H9 (cell line): ENCODE data around the gene COMMD10. TPM values are rescaled to one million over a fixed set of nuclear protein-coding genes. Genes with fewer than 3 reads are reported as not detected.

ENCODE experiments used
- DNase-seq: peaks from one replicate; pipeline ENCODE4 v3.0.0-alpha.2; 2017
- H2AFZ ChIP-seq: one replicate; pipeline ENCODE4 v1.6.1; 2013; ENCODE audit warnings: mild to moderate bottlenecking, low read length, control low read depth, moderate library complexity
- H2AK5ac ChIP-seq: 2 replicates; pipeline ENCODE4 v1.6.1; 2013; ENCODE audit warnings: low read length, control low read depth, mixed read lengths; ENCODE audit not compliant: insufficient read length
- H2BK120ac ChIP-seq: one replicate; pipeline ENCODE4 v1.6.1; 2013; ENCODE audit warnings: low read depth, mild to moderate bottlenecking, low read length, control low read depth, inconsistent platforms; ENCODE audit not compliant: poor library complexity, severe bottlenecking
- H2BK12ac ChIP-seq: 2 replicates; pipeline ENCODE4 v1.6.1; 2013; ENCODE audit warnings: low read length, control low read depth, mixed read lengths, low read depth; ENCODE audit not compliant: insufficient read length
- H2BK15ac ChIP-seq: 2 replicates; pipeline ENCODE4 v1.6.1; 2013; ENCODE audit warnings: low read depth, low read length, control low read depth
- H2BK20ac ChIP-seq: one replicate; pipeline ENCODE4 v1.6.1; 2013; ENCODE audit warnings: low read depth, mild to moderate bottlenecking, low read length, control low read depth, inconsistent platforms; ENCODE audit not compliant: poor library complexity, severe bottlenecking
- H2BK5ac ChIP-seq: 2 replicates; pipeline ENCODE4 v1.6.1; 2013; ENCODE audit warnings: low read length, control low read depth, mixed read lengths; ENCODE audit not compliant: insufficient read length
- H3K14ac ChIP-seq: 2 replicates; pipeline ENCODE4 v1.6.1; 2013; ENCODE audit warnings: low read length, control low read depth; ENCODE audit not compliant: insufficient read depth
- H3K18ac ChIP-seq: 2 replicates; pipeline ENCODE4 v1.6.1; 2013; ENCODE audit warnings: low read depth, mild to moderate bottlenecking, mixed read lengths, low read length, control low read depth; ENCODE audit not compliant: insufficient read length
- H3K23ac ChIP-seq: 2 replicates; pipeline ENCODE4 v1.6.1; 2013; ENCODE audit warnings: low read length, control low read depth, mixed read lengths, low read depth; ENCODE audit not compliant: insufficient read length
- H3K23me2 ChIP-seq: 2 replicates; pipeline ENCODE4 v1.6.1; 2013; ENCODE audit warnings: low read depth, mild to moderate bottlenecking, mixed read lengths, low read length, control low read depth; ENCODE audit not compliant: insufficient read length, poor library complexity, severe bottlenecking
- H3K27ac ChIP-seq: 2 replicates; pipeline ENCODE4 v1.5.1; 2013; ENCODE audit warnings: low read length, control low read depth, mixed read lengths, low read depth; ENCODE audit not compliant: insufficient read length
- H3K27me3 ChIP-seq: 2 replicates; pipeline ENCODE4 v1.6.1; 2013; ENCODE audit warnings: low read length, control low read depth, inconsistent platforms; ENCODE audit not compliant: insufficient read depth
- H3K4ac ChIP-seq: 2 replicates; pipeline ENCODE4 v1.6.1; 2013; ENCODE audit warnings: low read depth, mild to moderate bottlenecking, control low read depth, inconsistent platforms, low read length, moderate library complexity
- H3K4me1 ChIP-seq: 2 replicates; pipeline ENCODE4 v1.6.1; 2013; ENCODE audit warnings: low read length, control low read depth, inconsistent platforms; ENCODE audit not compliant: insufficient read depth
- H3K4me2 ChIP-seq: 2 replicates; pipeline ENCODE4 v1.6.1; 2013; ENCODE audit warnings: low read length, control low read depth, mixed read lengths; ENCODE audit not compliant: insufficient read length, insufficient read depth
- H3K56ac ChIP-seq: 2 replicates; pipeline ENCODE4 v1.6.1; 2013; ENCODE audit warnings: low read depth, mild to moderate bottlenecking, mixed read lengths, low read length, control low read depth; ENCODE audit not compliant: insufficient read length
- H3K79me1 ChIP-seq: 2 replicates; pipeline ENCODE4 v1.6.1; 2013; ENCODE audit warnings: low read depth, mild to moderate bottlenecking, moderate library complexity, low read length, control low read depth, inconsistent platforms; ENCODE audit not compliant: insufficient read depth, poor library complexity, severe bottlenecking
- H3K79me2 ChIP-seq: 2 replicates; pipeline ENCODE4 v1.6.1; 2013; ENCODE audit warnings: low read length, control low read depth, inconsistent platforms; ENCODE audit not compliant: insufficient read depth
- H3K9ac ChIP-seq: 2 replicates; pipeline ENCODE4 v1.6.1; 2013; ENCODE audit warnings: low read length, control low read depth, mixed read lengths; ENCODE audit not compliant: insufficient read length; ENCODE audit errors: extremely low read depth
- H3K9me3 ChIP-seq: one replicate; pipeline ENCODE4 v1.6.1; 2013; ENCODE audit warnings: low read depth, low read length, inconsistent platforms; ENCODE audit not compliant: control insufficient read depth
- H3T11ph ChIP-seq: one replicate; pipeline ENCODE4 v1.6.1; 2013; ENCODE audit warnings: mild to moderate bottlenecking, low read length, control low read depth, inconsistent platforms
- H4K20me1 ChIP-seq: one replicate; pipeline ENCODE4 v1.6.1; 2013; ENCODE audit not compliant: control insufficient read depth, insufficient read length, insufficient read depth
- H4K5ac ChIP-seq: 2 replicates; pipeline ENCODE4 v1.6.1; 2013; ENCODE audit warnings: low read depth, mild to moderate bottlenecking, mixed read lengths, low read length, control low read depth; ENCODE audit not compliant: insufficient read length
- H4K8ac ChIP-seq: replicated peaks from 2 replicates; pipeline ENCODE4 v1.6.1; 2013; ENCODE audit warnings: low read length, control low read depth, mixed read lengths, low read depth; ENCODE audit not compliant: insufficient read length
- H4K91ac ChIP-seq: 2 replicates; pipeline ENCODE4 v1.6.1; 2013; ENCODE audit warnings: low read depth, mild to moderate bottlenecking, moderate library complexity, mixed read lengths, low read length, control low read depth; ENCODE audit not compliant: insufficient read length
- H3K27ac Mint-ChIP-seq, 3 experiments: 2 replicates in 2 of 3; 3 replicates in 1 of 3; pipeline ENCODE4 v1.8.0; 2020 to 2021; ENCODE audit warnings: mixed read lengths in 3 of 3, mild to moderate bottlenecking in 1 of 3, moderate library complexity in 1 of 3
- H3K27me3 Mint-ChIP-seq: 2 replicates; pipeline ENCODE4 v1.8.0; 2021; ENCODE audit warnings: low read depth, mild to moderate bottlenecking, moderate library complexity, mixed read lengths
- H3K36me3 Mint-ChIP-seq, 3 experiments: 2 replicates in 2 of 3; 3 replicates in 1 of 3; pipeline ENCODE4 v1.8.0; 2020 to 2021; ENCODE audit warnings: low read depth in 3 of 3, mixed read lengths in 3 of 3; ENCODE audit not compliant: insufficient read depth in 1 of 3
- H3K4me1 Mint-ChIP-seq, 2 experiments: 2 replicates each; pipeline ENCODE4 v1.8.0; 2020; ENCODE audit warnings: mixed read lengths in 2 of 2
- H3K4me3 Mint-ChIP-seq, 2 experiments: 2 replicates in 1 of 2; 3 replicates in 1 of 2; pipeline ENCODE4 v1.8.0; 2020 to 2021; ENCODE audit warnings: mild to moderate bottlenecking in 2 of 2, mixed read lengths in 2 of 2, moderate library complexity in 1 of 2
- H3K9me3 Mint-ChIP-seq, 2 experiments: 2 replicates in 1 of 2; 3 replicates in 1 of 2; pipeline ENCODE4 v1.8.0; 2020; ENCODE audit warnings: mild to moderate bottlenecking in 2 of 2, mixed read lengths in 2 of 2, moderate library complexity in 1 of 2
- WGBS: extraction: QIAGEN DNeasy Blood & Tissue Kit; methylation state at CpG from one replicate; pipeline ENCODE4 v1.1.7; 2013; ENCODE audit warnings: missing lambda C conversion rate, low lambda C conversion rate, mixed read lengths; ENCODE audit not compliant: insufficient read length; ENCODE audit errors: extremely low coverage; 5-methylcytosine and 5-hydroxymethylcytosine counted together
- total RNA-seq: library from RNA; stranded (reverse); gene quantifications from 2 replicates; pipeline ENCODE4 v1.2.1, GENCODE V29; 2021
- TF ChIP-seq, protein P1 (sequence below): fragments of 200-600 bp; sonication (generic); conservative IDR thresholded peaks from 3 replicates; pipeline ENCODE4 v1.8.0; 2021; ENCODE audit warnings: antibody characterized with exemption, mild to moderate bottlenecking

The COMMD10 gene
- total RNA-seq, 1 experiment from 2014 or later = 33.9 TPM

GRCh38 chr5:116299746-116300640, 215.2 kb downstream of the COMMD10 start:
- Histone ChIP-seq H4K5ac (no peak overlapping the region), H3K9me3 (no peaks in the 10 kb centered on the region), H2BK5ac (no peak overlapping the region), H2BK20ac (no peak overlapping the region), H4K20me1 (no peaks in the 10 kb centered on the region), H2AFZ (no peak overlapping the region), H4K91ac (no peak overlapping the region), H3K14ac (no peak overlapping the region), H4K8ac (no peak overlapping the region), H3K23ac (no peak overlapping the region), H3K18ac (no peak overlapping the region), H3T11ph (no peak overlapping the region), H2BK15ac (no peak overlapping the region), H3K9ac (no peak overlapping the region), H3K23me2 (no peaks in the 10 kb centered on the region), H2AK5ac (no peak overlapping the region), H3K4ac (no peak overlapping the region), H3K56ac (no peak overlapping the region), H3K27ac (no peak overlapping the region), H3K4me2 (no peak overlapping the region), H3K4me1 (no peaks in the 10 kb centered on the region), H2BK12ac (no peak overlapping the region), H2BK120ac (no peak overlapping the region), H3K27me3 (no peaks in the 10 kb centered on the region), H3K79me1 (no peaks in the 10 kb centered on the region), H3K79me2 (no peaks in the 10 kb centered on the region; the same call in 1 of the 2 replicates)
- no CpG with 5 or more reads among the region's 2 CpGs for WGBS
- no peak for DNase-seq
- Mint-ChIP-seq H3K36me3 (peaks cover 7 to 13% (median 9%) of the 10 kb centered on the region in 3 experiments), H3K4me3 (no peak overlapping the region), H3K4me1 (peaks cover 8 to 9% of the 10 kb centered on the region in 2 experiments), H3K27me3 (no peaks in the 10 kb centered on the region), H3K27ac (no peak overlapping the region), H3K9me3 (no peaks in the 10 kb centered on the region; a peak in 1 of 5 replicates)
- TF ChIP-seq, protein P1, sequence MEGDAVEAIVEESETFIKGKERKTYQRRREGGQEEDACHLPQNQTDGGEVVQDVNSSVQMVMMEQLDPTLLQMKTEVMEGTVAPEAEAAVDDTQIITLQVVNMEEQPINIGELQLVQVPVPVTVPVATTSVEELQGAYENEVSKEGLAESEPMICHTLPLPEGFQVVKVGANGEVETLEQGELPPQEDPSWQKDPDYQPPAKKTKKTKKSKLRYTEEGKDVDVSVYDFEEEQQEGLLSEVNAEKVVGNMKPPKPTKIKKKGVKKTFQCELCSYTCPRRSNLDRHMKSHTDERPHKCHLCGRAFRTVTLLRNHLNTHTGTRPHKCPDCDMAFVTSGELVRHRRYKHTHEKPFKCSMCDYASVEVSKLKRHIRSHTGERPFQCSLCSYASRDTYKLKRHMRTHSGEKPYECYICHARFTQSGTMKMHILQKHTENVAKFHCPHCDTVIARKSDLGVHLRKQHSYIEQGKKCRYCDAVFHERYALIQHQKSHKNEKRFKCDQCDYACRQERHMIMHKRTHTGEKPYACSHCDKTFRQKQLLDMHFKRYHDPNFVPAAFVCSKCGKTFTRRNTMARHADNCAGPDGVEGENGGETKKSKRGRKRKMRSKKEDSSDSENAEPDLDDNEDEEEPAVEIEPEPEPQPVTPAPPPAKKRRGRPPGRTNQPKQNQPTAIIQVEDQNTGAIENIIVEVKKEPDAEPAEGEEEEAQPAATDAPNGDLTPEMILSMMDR = no peak
